IMR-90 (cell line): Measurements from ENCODE around the gene ARHGEF12. TPM values are rescaled to one million over a fixed set of nuclear protein-coding genes. Genes with fewer than 3 reads are reported as not detected.

Source experiments
- ATAC-seq: fragments of 200-7000 bp; cut with Tn5 transposase; 2 replicates; pipeline ENCODE4 v1.9.1; 2020; ENCODE audit warnings: low read depth, mild to moderate bottlenecking, moderate library complexity
- BruUV-seq: library from RNA; stranded (reverse); fragments of 400-500 nt; replicated peaks from 2 replicates; lab custom pipeline; 2021; lab: Mats Ljungman, UMichigan
- CTCF ChIA-PET: fragments of 300-600 bp; formaldehyde crosslinking; extraction: SDS; loops from one replicate; lab custom pipeline; 2021; ENCODE audit warnings: antibody characterized with exemption; lab: Yijun Ruan, JAX
- POLR2A ChIA-PET: fragments of 300-600 bp; sonication (Branson Sonifier 250); formaldehyde crosslinking; loops from one replicate; lab custom pipeline; 2022; ENCODE audit warnings: antibody characterized with exemption; ENCODE audit not compliant: unreplicated experiment; lab: Charles Lee
- DNase-seq: peaks from one replicate; pipeline ENCODE4 v3.0.0; 2013
- H2AFZ ChIP-seq: replicated peaks from 2 replicates; pipeline ENCODE3; 2013; ENCODE audit warnings: low read length, mild to moderate bottlenecking; ENCODE audit not compliant: poor library complexity
- H2AK5ac ChIP-seq: 2 replicates; pipeline ENCODE4 v1.6.1; 2013; ENCODE audit warnings: low read depth, low read length, inconsistent platforms
- H2AK9ac ChIP-seq: replicated peaks from 2 replicates; pipeline ENCODE3; 2013; ENCODE audit warnings: mild to moderate bottlenecking, low read depth, low read length, moderate library complexity; ENCODE audit not compliant: poor library complexity
- H2BK120ac ChIP-seq: 2 replicates; pipeline ENCODE4 v1.6.1; 2013; ENCODE audit warnings: low read depth, low read length, inconsistent platforms
- H2BK15ac ChIP-seq: 3 replicates; pipeline ENCODE4 v1.6.1; 2013; ENCODE audit warnings: low read depth, low read length, inconsistent platforms
- H2BK20ac ChIP-seq: 2 replicates; pipeline ENCODE4 v1.6.1; 2013; ENCODE audit warnings: low read depth, mild to moderate bottlenecking, inconsistent platforms, low read length, moderate library complexity
- H2BK5ac ChIP-seq: 2 replicates; pipeline ENCODE4 v1.6.1; 2013; ENCODE audit warnings: mild to moderate bottlenecking, low read depth, low read length, inconsistent platforms; ENCODE audit not compliant: poor library complexity, severe bottlenecking
- H3K14ac ChIP-seq: replicated peaks from 2 replicates; pipeline ENCODE4 v1.6.1; 2013; ENCODE audit warnings: low read depth, low read length, inconsistent platforms
- H3K18ac ChIP-seq: 2 replicates; pipeline ENCODE4 v1.6.1; 2013; ENCODE audit warnings: low read depth, low read length, control low read depth
- H3K23ac ChIP-seq: 2 replicates; pipeline ENCODE4 v1.6.1; 2013; ENCODE audit warnings: low read depth, low read length, inconsistent platforms
- H3K27ac ChIP-seq: 2 replicates; pipeline ENCODE4 v1.5.1; 2013; ENCODE audit warnings: mild to moderate bottlenecking, control low read depth, low read length; ENCODE audit not compliant: insufficient read depth
- H3K27me3 ChIP-seq: 2 replicates; pipeline ENCODE4 v1.6.1; 2013; ENCODE audit warnings: low read length; ENCODE audit not compliant: control insufficient read depth, insufficient read depth
- H3K36me3 ChIP-seq: 2 replicates; pipeline ENCODE4 v1.6.1; 2013; ENCODE audit warnings: low read length, mixed read lengths; ENCODE audit not compliant: control insufficient read depth, insufficient read depth
- H3K4ac ChIP-seq: 2 replicates; pipeline ENCODE4 v1.6.1; 2013; ENCODE audit warnings: low read depth, low read length, inconsistent platforms
- H3K4me1 ChIP-seq: 2 replicates; pipeline ENCODE4 v1.6.1; 2013; ENCODE audit warnings: low read length, mixed read lengths; ENCODE audit not compliant: control insufficient read depth, insufficient read depth
- H3K4me2 ChIP-seq: 2 replicates; pipeline ENCODE4 v1.6.1; 2013; ENCODE audit warnings: low read depth, mild to moderate bottlenecking, control low read depth, low read length, moderate library complexity
- H3K4me3 ChIP-seq: 2 replicates; pipeline ENCODE4 v1.5.1; 2013; ENCODE audit warnings: low read depth, mild to moderate bottlenecking, control low read depth, low read length, moderate library complexity; ENCODE audit not compliant: insufficient read depth
- H3K56ac ChIP-seq: 2 replicates; pipeline ENCODE4 v1.6.1; 2013; ENCODE audit warnings: low read length, inconsistent platforms; ENCODE audit not compliant: insufficient read depth; ENCODE audit errors: extremely low read depth
- H3K79me1 ChIP-seq, 2 experiments: 2 replicates each; pipeline ENCODE4 v1.6.1; 2013; ENCODE audit warnings: low read length in 2 of 2, inconsistent platforms in 1 of 2, low read depth in 1 of 2
- H3K9ac ChIP-seq: 2 replicates; pipeline ENCODE4 v1.6.1; 2013; ENCODE audit warnings: low read depth, low read length, control low read depth
- H3K9me1 ChIP-seq: 2 replicates; pipeline ENCODE4 v1.6.1; 2013; ENCODE audit warnings: low read length, inconsistent platforms; ENCODE audit not compliant: insufficient read depth
- H3K9me3 ChIP-seq: 2 replicates; pipeline ENCODE4 v1.6.1; 2013; ENCODE audit warnings: low read length; ENCODE audit not compliant: control insufficient read depth, insufficient read depth
- H4K20me1 ChIP-seq: 2 replicates; pipeline ENCODE4 v1.6.1; 2013; ENCODE audit warnings: low read length, inconsistent platforms; ENCODE audit not compliant: insufficient read depth
- H4K5ac ChIP-seq: 2 replicates; pipeline ENCODE4 v1.6.1; 2013; ENCODE audit warnings: mild to moderate bottlenecking, low read depth, low read length, control low read depth
- H4K8ac ChIP-seq, 2 experiments: 2 replicates each; pipeline ENCODE4 v1.6.1; 2013; ENCODE audit warnings: low read depth in 2 of 2, low read length in 2 of 2, control low read depth in 1 of 2, inconsistent platforms in 1 of 2
- H4K91ac ChIP-seq: 2 replicates; pipeline ENCODE4 v1.6.1; 2013; ENCODE audit warnings: low read depth, low read length, inconsistent platforms; ENCODE audit not compliant: insufficient read depth
- BHLHE40 ChIP-seq: fragments of 150-350 bp; IDR thresholded peaks from 2 replicates; pipeline ENCODE4 v1.6.1; 2016; ENCODE audit warnings: mild to moderate bottlenecking, low read depth, low read length
- CTCF ChIP-seq: conservative IDR thresholded peaks from 2 replicates; pipeline ENCODE4 v1.5.1; 2012; ENCODE audit warnings: mild to moderate bottlenecking, low read depth, low read length, improper control_type of control experiment
- FOS ChIP-seq: fragments of 150-350 bp; IDR thresholded peaks from 2 replicates; pipeline ENCODE4 v1.6.1; 2016; ENCODE audit warnings: low read depth, low read length
- MAZ ChIP-seq: IDR thresholded peaks from 2 replicates; pipeline ENCODE4 v1.6.1; 2012; ENCODE audit warnings: low read depth, mild to moderate bottlenecking, low read length, improper control_type of control experiment, moderate library complexity, borderline replicate concordance
- MXI1 ChIP-seq: IDR thresholded peaks from 2 replicates; pipeline ENCODE4 v1.6.1; 2012; ENCODE audit warnings: low read depth, mild to moderate bottlenecking, low read length, moderate library complexity, borderline replicate concordance
- NFE2L2 ChIP-seq: fragments of 150-350 bp; IDR thresholded peaks from 2 replicates; pipeline ENCODE4 v1.6.1; 2016; ENCODE audit warnings: low read depth, mild to moderate bottlenecking, low read length
- POLR2A ChIP-seq: IDR thresholded peaks from 2 replicates; pipeline ENCODE4 v1.6.1; 2012; ENCODE audit warnings: mild to moderate bottlenecking, low read depth, low read length
- RCOR1 ChIP-seq: IDR thresholded peaks from 2 replicates; pipeline ENCODE4 v1.6.1; 2012; ENCODE audit warnings: mild to moderate bottlenecking, low read length, improper control_type of control experiment; ENCODE audit not compliant: insufficient replicate concordance
- RFX5 ChIP-seq: IDR thresholded peaks from 2 replicates; pipeline ENCODE4 v1.8.0; 2012; ENCODE audit warnings: low read depth, mild to moderate bottlenecking, low read length, moderate library complexity
- SMC3 ChIP-seq: fragments of 150-350 bp; IDR thresholded peaks from 2 replicates; pipeline ENCODE4 v1.6.1; 2016; ENCODE audit warnings: low read depth, mild to moderate bottlenecking, antibody characterized with exemption, low read length, moderate library complexity
- USF2 ChIP-seq: fragments of 150-350 bp; IDR thresholded peaks from 2 replicates; pipeline ENCODE4 v1.6.1; 2017; ENCODE audit warnings: mild to moderate bottlenecking, antibody characterized with exemption, low read length, low read depth
- WGBS, 2 experiments: methylation state at CpG; one replicate each; pipeline versions ENCODE4 v1.1.5 to v1.1.7; 2013; ENCODE audit warnings: missing lambda C conversion rate in 2 of 2; ENCODE audit not compliant: insufficient read length in 1 of 2; ENCODE audit errors: extremely low coverage in 2 of 2; 5-methylcytosine and 5-hydroxymethylcytosine counted together
- dilution Hi-C: fragments of 300-500 bp; cut with HindIII; formaldehyde crosslinking; loops from one replicate; pipeline ENCODE4 v1.14.3; 2018; ENCODE audit warnings: low sequenced_read_pairs; ENCODE audit not compliant: unreplicated experiment
- in situ Hi-C: fragments of 300-500 bp; cut with MboI; formaldehyde crosslinking; loops from 3 replicates; pipeline ENCODE4 v1.14.3; 2019; ENCODE audit warnings: low sequenced_read_pairs, inconsistent platforms, mixed read lengths
- intact Hi-C: fragments of 100-400 bp; cut with micrococcal nuclease; formaldehyde crosslinking; loops from 2 replicates; pipeline ENCODE4 v1.10.0; 2022
- polyA plus RNA-seq, 3 experiments: library from polyadenylated mRNA; depleted of rRNA; stranded (reverse); fragments of >200 nt; gene quantifications; 2 replicates each; pipeline ENCODE4 v1.2.3, GENCODE V29; 2012; ENCODE audit warnings: low replicate concordance in 1 of 3
- total RNA-seq: library from RNA; depleted of rRNA; stranded (reverse); fragments of >200 nt; gene quantifications from 2 replicates; pipeline ENCODE4 v1.2.3, GENCODE V29; 2012
- TF ChIP-seq, protein P1 (sequence below): fragments of 150-350 bp; IDR thresholded peaks from 2 replicates; pipeline ENCODE4 v1.6.1; 2016; ENCODE audit warnings: low read depth, mild to moderate bottlenecking, low read length, moderate library complexity, borderline replicate concordance

Gene ARHGEF12
- total and polyA plus RNA-seq, 2 of the 4 experiments (the other 2 are of a cell fraction), result 25.5 to 115 TPM

- Histone ChIP-seq H2AK9ac (no peak overlapping the region), H2BK15ac (no peak overlapping the region), H2BK20ac (no peak overlapping the region), H3K4me3 (no peak overlapping the region), H3K27me3 (peaks cover 2% of the 10 kb centered on the region; the same call in 1 of the 2 replicates), H3K9me1 (peaks cover 8% of the 10 kb centered on the region; the same call in 1 of the 2 replicates), H4K5ac (no peak overlapping the region), H2BK120ac (no peak overlapping the region), H3K4me2 (no peak overlapping the region), H4K20me1 (no peaks in the 10 kb centered on the region), H3K56ac (no peak overlapping the region), H2BK5ac (no peak overlapping the region), H3K4me1 (peaks cover 13% of the 10 kb centered on the region; the same call in 1 of the 2 replicates), H3K9ac (no peak overlapping the region), H3K79me1 (no peaks in the 10 kb centered on the region), H4K91ac (no peak overlapping the region), H3K23ac (no peak overlapping the region), H2AK5ac (no peak overlapping the region), H3K14ac (no peak overlapping the region), H3K9me3 (no peaks in the 10 kb centered on the region), H4K8ac (no peak overlapping the region), H3K27ac (no peak overlapping the region), H3K18ac (no peak overlapping the region), H3K36me3 (no peaks in the 10 kb centered on the region), H2AFZ (no peak overlapping the region), H3K4ac (no peak overlapping the region)
- CTCF ChIA-PET, result interaction anchor here (1.4 kb wide), 1 partner anchor 166 kb away, joined by 4 read pairs; no protein-coding TSS in a partner anchor
- in situ Hi-C loops (no loop called here), intact Hi-C loops (loop anchor here (5.0 to 10.0 kb wide), 2 partner anchors 195 to 1988 kb away; no protein-coding TSS in a partner anchor), dilution Hi-C loops (no loop called here)
- BruUV-seq, result no TSS peak
- no peak for DNase-seq
- no peak for ATAC-seq
- POLR2A ChIA-PET, result no interaction called here
- no peak for TF ChIP-seq NFE2L2
- no peak for TF ChIP-seq MXI1
- TF ChIP-seq BHLHE40, result no peak
- TF ChIP-seq POLR2A, result no peak
- no peak for TF ChIP-seq SMC3
- no peak for TF ChIP-seq FOS
- TF ChIP-seq, protein P1, sequence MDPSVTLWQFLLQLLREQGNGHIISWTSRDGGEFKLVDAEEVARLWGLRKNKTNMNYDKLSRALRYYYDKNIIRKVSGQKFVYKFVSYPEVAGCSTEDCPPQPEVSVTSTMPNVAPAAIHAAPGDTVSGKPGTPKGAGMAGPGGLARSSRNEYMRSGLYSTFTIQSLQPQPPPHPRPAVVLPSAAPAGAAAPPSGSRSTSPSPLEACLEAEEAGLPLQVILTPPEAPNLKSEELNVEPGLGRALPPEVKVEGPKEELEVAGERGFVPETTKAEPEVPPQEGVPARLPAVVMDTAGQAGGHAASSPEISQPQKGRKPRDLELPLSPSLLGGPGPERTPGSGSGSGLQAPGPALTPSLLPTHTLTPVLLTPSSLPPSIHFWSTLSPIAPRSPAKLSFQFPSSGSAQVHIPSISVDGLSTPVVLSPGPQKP, result no peak
- TF ChIP-seq RFX5, result no peak
- TF ChIP-seq CTCF, result no peak
- no peak for TF ChIP-seq RCOR1
- no peak for TF ChIP-seq MAZ
- no peak for TF ChIP-seq USF2
- WGBS, 2 experiments, result no CpG with 5 or more reads among the region's 3 CpGs
Measured at GRCh38 chr11:120519474-120519873, 183.3 kb downstream of the ARHGEF12 start.
